Measurements from ENCODE around the gene CEP95.

DNA sequence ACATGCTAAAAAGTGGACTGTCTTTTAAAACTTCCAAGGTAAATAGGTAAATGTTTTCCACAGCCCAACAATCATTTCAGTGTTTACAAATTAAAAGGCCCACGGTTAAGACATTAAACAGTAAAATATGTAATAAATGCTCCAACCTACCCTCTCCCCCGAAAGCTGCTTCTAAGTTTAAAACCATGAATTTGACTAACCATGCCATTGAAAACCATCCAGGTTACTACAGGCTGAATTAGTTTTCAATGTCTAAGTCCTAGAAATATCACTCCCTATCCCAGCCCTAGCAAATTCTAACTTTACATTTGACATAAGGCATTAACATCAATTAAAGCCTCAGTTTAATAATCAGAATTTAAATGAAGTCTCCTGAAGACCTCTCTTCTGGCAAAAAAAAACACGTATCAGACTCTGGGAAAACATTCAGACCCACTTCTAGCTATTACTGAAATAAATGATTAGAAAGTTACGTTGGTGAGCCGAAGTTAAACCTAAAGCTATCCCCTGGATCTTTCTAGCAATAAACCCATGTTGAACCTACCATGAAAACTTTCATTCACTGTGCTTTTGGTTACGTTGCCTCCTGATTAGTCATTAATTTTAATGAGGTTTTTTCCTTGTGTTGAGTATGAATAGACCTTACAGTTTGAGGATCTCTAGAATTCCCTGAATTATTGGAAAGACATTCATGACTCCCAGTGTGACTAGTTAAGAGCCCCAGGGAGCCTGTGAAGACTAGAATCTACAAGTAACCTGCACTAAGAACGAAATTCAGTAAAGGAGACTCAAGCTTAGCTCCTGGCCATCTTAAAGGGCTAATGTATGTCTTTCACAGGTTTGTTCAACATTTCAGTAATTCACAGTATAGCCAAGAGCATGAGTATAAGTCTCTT lies 8.2 kb upstream of the CEP95 start:
- no peak for TF ChIP-seq CTCF (IDR thresholded peaks at IDR 0.05)
- no peak for TF ChIP-seq POLR2A (IDR thresholded peaks at IDR 0.05)

Data from heart left ventricle (tissue), 13 donors.